ENCODE data around the gene NPAT. TPM values are rescaled to one million over a fixed set of nuclear protein-coding genes. Genes with fewer than 3 reads are reported as not detected.

Gene NPAT
- total RNA-seq, 1 experiment from 2014 or later: 16.6 TPM

- no peak for TF ChIP-seq TCF7L2 (IDR thresholded peaks at IDR 0.05; ENCODE audit: low read depth, low read length)
- TF ChIP-seq SIN3A (IDR thresholded peaks at IDR 0.05; ENCODE audit: borderline replicate concordance, insufficient read depth, low read depth, low read length): no peak
- TF ChIP-seq CTCF (IDR thresholded peaks at IDR 0.05): no peak
- no peak for TF ChIP-seq REST (IDR thresholded peaks at IDR 0.05; ENCODE audit: insufficient read depth in 1 of 2, low read depth in 2 of 2, low read length in 1 of 2)
- TF ChIP-seq POLR2AphosphoS5 (IDR thresholded peaks at IDR 0.05; ENCODE audit: low read depth, low read length): no peak
- DNase-seq (ENCODE audit: low read depth, low spot score): no peak
- intact Hi-C loops (cut with micrococcal nuclease; ENCODE audit: unreplicated experiment) (no loop called here), in situ Hi-C loops (cut with HindIII; ENCODE audit: low pct_unique_long_range_greater_than_20kb, low sequenced_read_pairs) (no loop called here)
- H3K4me3 ChIP-seq (ENCODE audit: low read depth in 2 of 2, low read length in 2 of 2): peak overlapping the region; percentile 93 to 99
- ChIA-PET CTCF (no interaction called here), POLR2A (interaction anchor here (0.6 kb wide), 2 partner anchors 37 to 255 kb away, joined by 3 to 4 read pairs; no protein-coding TSS in a partner anchor)
- no peak for ATAC-seq
- H3K4me1 ChIP-seq (ENCODE audit: control insufficient read depth, insufficient read depth, low read length): peaks cover 37% of the 10 kb centered on the region
- H3K27me3 ChIP-seq (ENCODE audit: control insufficient read depth, insufficient read depth, low read length): no peaks in the 10 kb centered on the region
- no peaks in the 10 kb centered on the region for H3K9me3 ChIP-seq (ENCODE audit: control insufficient read depth, insufficient read depth, low read depth, low read length)
- peak overlapping the region; percentile 92 for H3K27ac ChIP-seq (ENCODE audit: low read length)
- peaks cover 3% of the 10 kb centered on the region; the same call in 1 of the 2 replicates for H3K36me3 ChIP-seq (ENCODE audit: control insufficient read depth, insufficient read depth, low read length)
- BruUV-seq (replicated peaks): no TSS peak
Measured at GRCh38 chr11:108220721-108221336, 1.6 kb downstream of the NPAT start.

GRCh38 chr11:108218912-108219783 is 3.3 kb downstream of the NPAT start:
- Histone ChIP-seq H3K27ac (ENCODE audit: low read length) (no peak overlapping the region), H3K4me3 (ENCODE audit: low read depth in 2 of 2, low read length in 2 of 2) (no peak overlapping the region), H3K9me3 (ENCODE audit: control insufficient read depth, insufficient read depth, low read depth, low read length) (no peaks in the 10 kb centered on the region), H3K36me3 (ENCODE audit: control insufficient read depth, insufficient read depth, low read length) (peaks cover 3% of the 10 kb centered on the region; the same call in 1 of the 2 replicates), H3K27me3 (ENCODE audit: control insufficient read depth, insufficient read depth, low read length) (no peaks in the 10 kb centered on the region), H3K4me1 (ENCODE audit: control insufficient read depth, insufficient read depth, low read length) (peaks cover 26% of the 10 kb centered on the region)
- intact Hi-C loops (cut with micrococcal nuclease; ENCODE audit: unreplicated experiment): no loop called here
- in situ Hi-C loops (cut with HindIII; ENCODE audit: low pct_unique_long_range_greater_than_20kb, low sequenced_read_pairs): no loop called here
- ChIA-PET POLR2A (no interaction called here), CTCF (no interaction called here)
- no peak for ATAC-seq
- no peak for DNase-seq (ENCODE audit: low read depth, low spot score)
- no TSS peak for BruUV-seq (replicated peaks)
- TF ChIP-seq POLR2AphosphoS5 (IDR thresholded peaks at IDR 0.05; ENCODE audit: low read depth, low read length): no peak
- no peak for TF ChIP-seq TCF7L2 (IDR thresholded peaks at IDR 0.05; ENCODE audit: low read depth, low read length)
- no peak for TF ChIP-seq SIN3A (IDR thresholded peaks at IDR 0.05; ENCODE audit: borderline replicate concordance, insufficient read depth, low read depth, low read length)
- no peak for TF ChIP-seq CTCF (IDR thresholded peaks at IDR 0.05)
- no peak for TF ChIP-seq REST (IDR thresholded peaks at IDR 0.05; ENCODE audit: insufficient read depth in 1 of 2, low read depth in 2 of 2, low read length in 1 of 2)

Measured in Panc1 (cell line).